Endodermal cell (in vitro differentiated cells): ENCODE data around the gene CLCNKB. TPM values are rescaled to one million over a fixed set of nuclear protein-coding genes. Genes with fewer than 3 reads are reported as not detected.

ENCODE experiments used
- DNase-seq: peaks from one replicate; pipeline ENCODE4 v3.0.0-alpha.2; 2017
- H3K27ac ChIP-seq: 2 replicates; pipeline ENCODE4 v1.5.1; 2013; ENCODE audit warnings: mild to moderate bottlenecking, low read depth, low read length, moderate library complexity
- H3K27me3 ChIP-seq: 2 replicates; pipeline ENCODE4 v1.6.1; 2013; ENCODE audit warnings: mild to moderate bottlenecking, low read length, moderate library complexity; ENCODE audit not compliant: insufficient read depth, control insufficient read depth, poor library complexity, severe bottlenecking
- H3K36me3 ChIP-seq: 2 replicates; pipeline ENCODE4 v1.7.0; 2013; ENCODE audit warnings: mild to moderate bottlenecking, low read length, moderate library complexity; ENCODE audit not compliant: control insufficient read depth, insufficient read depth
- H3K4me1 ChIP-seq: one replicate; pipeline ENCODE4 v1.7.0; 2013; ENCODE audit warnings: low read length; ENCODE audit not compliant: control insufficient read depth, insufficient read depth
- H3K4me3 ChIP-seq: 2 replicates; pipeline ENCODE4 v1.5.1; 2013; ENCODE audit warnings: mild to moderate bottlenecking, low read length, moderate library complexity
- H3K9ac ChIP-seq: 2 replicates; pipeline ENCODE4 v1.6.1; 2013; ENCODE audit warnings: mild to moderate bottlenecking, low read length, moderate library complexity; ENCODE audit not compliant: poor library complexity, severe bottlenecking; ENCODE audit errors: extremely low read depth
- H3K9me3 ChIP-seq: 2 replicates; pipeline ENCODE4 v1.6.1; 2013; ENCODE audit warnings: mild to moderate bottlenecking, low read length, moderate library complexity; ENCODE audit not compliant: control insufficient read depth
- H3K27ac Mint-ChIP-seq: 2 replicates; pipeline ENCODE4 v1.8.0; 2020; ENCODE audit warnings: mixed read lengths
- H3K27me3 Mint-ChIP-seq: 2 replicates; pipeline ENCODE4 v1.8.0; 2021; ENCODE audit warnings: mild to moderate bottlenecking, mixed read lengths; ENCODE audit not compliant: insufficient read depth
- H3K36me3 Mint-ChIP-seq: 2 replicates; pipeline ENCODE4 v1.8.0; 2020; ENCODE audit warnings: low read depth, mixed read lengths
- H3K4me1 Mint-ChIP-seq: 2 replicates; pipeline ENCODE4 v1.8.0; 2020; ENCODE audit warnings: mixed read lengths
- H3K4me3 Mint-ChIP-seq: 2 replicates; pipeline ENCODE4 v1.8.0; 2020; ENCODE audit warnings: mild to moderate bottlenecking, moderate library complexity, mixed read lengths
- H3K9me3 Mint-ChIP-seq: 2 replicates; pipeline ENCODE4 v1.8.0; 2020; ENCODE audit warnings: mild to moderate bottlenecking, mixed read lengths
- CTCF ChIP-seq: fragments of 200-600 bp; sonication (generic); conservative IDR thresholded peaks from 2 replicates; pipeline ENCODE4 v1.5.0; 2021; ENCODE audit warnings: antibody characterized with exemption, mild to moderate bottlenecking
- WGBS, 2 experiments: methylation state at CpG; one replicate each; pipeline versions ENCODE4 v1.1.5 to v1.1.7; 2013; ENCODE audit warnings: missing lambda C conversion rate in 2 of 2, mixed read lengths in 1 of 2; ENCODE audit not compliant: insufficient coverage in 1 of 2, insufficient read length in 1 of 2; 5-methylcytosine and 5-hydroxymethylcytosine counted together
- total RNA-seq, 2 donors: library from RNA; stranded (reverse); fragmentation: NEBNext Ultra II Directional in 1 of 2; extraction: Animal tissue kit (Norgen Biotek cat#: 25700) in 1 of 2; gene quantifications; 2 replicates in 1 of 2; 3 replicates in 1 of 2; pipeline ENCODE4 v1.2.1, GENCODE V29; 2021

Gene CLCNKB
- total RNA-seq, 2 donors from 2014 or later = 3.6 to 3.7 TPM

DNA sequence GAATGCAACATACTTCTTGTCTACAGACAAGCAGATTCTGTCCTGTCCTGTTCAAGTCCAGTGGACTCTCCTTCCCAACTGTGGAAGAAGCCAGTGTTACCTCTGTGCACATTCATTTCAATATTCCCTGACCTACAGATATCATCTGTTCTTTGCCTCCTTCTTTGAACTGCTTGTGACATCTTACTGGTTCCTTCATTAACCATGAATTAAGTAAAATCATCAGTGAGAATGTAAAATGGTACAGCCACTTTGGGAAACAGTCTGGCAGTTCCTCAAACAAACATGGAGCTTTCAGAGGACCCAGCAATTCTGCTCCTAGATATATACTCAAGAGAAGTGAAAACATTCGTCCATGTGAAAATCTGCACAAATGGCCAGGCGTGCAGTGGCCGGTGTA is 32.7 kb upstream of the CLCNKB start:
- Mint-ChIP-seq H3K27ac (no peak overlapping the region), H3K4me3 (no peak overlapping the region), H3K36me3 (no peaks in the 10 kb centered on the region), H3K9me3 (no peaks in the 10 kb centered on the region), H3K4me1 (peaks cover 10% of the 10 kb centered on the region), H3K27me3 (no peaks in the 10 kb centered on the region)
- no peaks in the 10 kb centered on the region for H3K4me1 ChIP-seq
- H3K9ac ChIP-seq = no peak overlapping the region
- no peak overlapping the region for H3K4me3 ChIP-seq
- 88 to 93% methylated on average over 3 of the region's 3 CpGs for WGBS, 2 experiments
- no peak for TF ChIP-seq CTCF
- no peak for DNase-seq
- H3K36me3 ChIP-seq = no peaks in the 10 kb centered on the region
- no peak overlapping the region for H3K27ac ChIP-seq
- H3K27me3 ChIP-seq = no peaks in the 10 kb centered on the region
- H3K9me3 ChIP-seq = no peaks in the 10 kb centered on the region

GRCh38 chr1:16011936-16012589 is 31.5 kb upstream of the CLCNKB start:
- Mint-ChIP-seq H3K36me3 (no peaks in the 10 kb centered on the region), H3K4me1 (peaks cover 10% of the 10 kb centered on the region), H3K27ac (peak overlapping the region; percentile 48), H3K4me3 (peak overlapping the region; percentile 40), H3K9me3 (no peaks in the 10 kb centered on the region), H3K27me3 (no peaks in the 10 kb centered on the region)
- no peaks in the 10 kb centered on the region for H3K9me3 ChIP-seq
- H3K9ac ChIP-seq = no peak overlapping the region
- TF ChIP-seq CTCF = no peak
- no peak overlapping the region for H3K27ac ChIP-seq
- no peak for DNase-seq
- WGBS, 2 experiments = 93 to 97% methylated on average over 10 to 11 of the region's 11 CpGs
- no peaks in the 10 kb centered on the region for H3K27me3 ChIP-seq
- H3K4me1 ChIP-seq = no peaks in the 10 kb centered on the region
- H3K36me3 ChIP-seq = no peaks in the 10 kb centered on the region
- H3K4me3 ChIP-seq = no peak overlapping the region

DNA sequence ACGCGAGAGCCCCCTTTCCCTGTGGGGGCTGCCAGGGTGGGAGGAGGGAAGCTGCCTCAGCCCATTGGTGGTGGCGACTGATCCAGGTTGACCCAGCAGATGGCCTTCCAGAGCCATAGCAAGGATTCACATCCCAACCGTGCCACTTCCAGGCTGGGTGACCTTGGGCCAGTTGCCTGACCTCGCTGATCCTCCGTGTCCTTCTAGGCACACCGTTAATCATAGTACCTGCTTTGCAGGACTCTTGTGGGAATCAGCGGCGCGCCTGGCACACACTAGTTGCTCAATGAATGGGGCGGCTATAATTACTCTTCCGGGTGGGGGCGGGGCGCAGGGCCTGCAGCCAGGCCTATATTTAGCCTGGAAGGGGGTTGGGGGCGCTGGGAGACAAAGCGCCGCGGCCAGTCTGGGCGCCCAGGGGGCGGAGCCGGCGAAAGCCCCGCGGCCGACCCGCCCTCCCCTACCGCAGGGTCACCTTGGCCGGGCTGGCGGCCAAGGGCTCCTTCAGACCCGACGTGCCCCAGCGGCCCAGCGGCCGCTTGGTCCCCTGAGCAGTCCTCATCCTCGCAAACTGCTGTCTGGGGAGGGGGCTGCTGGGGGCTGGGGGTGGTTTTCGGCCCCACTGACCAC is 30.9 kb upstream of the CLCNKB start:
- 11 to 13% methylated on average over 8 to 36 of the region's 36 CpGs for WGBS, 2 experiments
- H3K27me3 ChIP-seq = no peaks in the 10 kb centered on the region
- H3K4me1 Mint-ChIP-seq = peaks cover 14% of the 10 kb centered on the region
- H3K4me3 Mint-ChIP-seq = peak overlapping the region; percentile 40
- no peaks in the 10 kb centered on the region for H3K36me3 ChIP-seq
- peak; percentile 22 for TF ChIP-seq CTCF
- H3K9ac ChIP-seq = peak overlapping the region; percentile 38
- H3K36me3 Mint-ChIP-seq = no peaks in the 10 kb centered on the region
- DNase-seq = peak; percentile 93
- no peaks in the 10 kb centered on the region for H3K9me3 ChIP-seq
- no peaks in the 10 kb centered on the region for H3K9me3 Mint-ChIP-seq
- no peaks in the 10 kb centered on the region for H3K27me3 Mint-ChIP-seq
- peaks cover under 1% of the 10 kb centered on the region for H3K4me1 ChIP-seq
- H3K4me3 ChIP-seq = peak overlapping the region; percentile 56
- H3K27ac Mint-ChIP-seq = peak overlapping the region; percentile 48
- H3K27ac ChIP-seq = no peak overlapping the region
